ENCODE measurements around the gene ALOXE3.

The ALOXE3 gene

GRCh38 chr17:8153957-8154607, 35.8 kb upstream of the ALOXE3 start:
- DNase-seq (ENCODE audit: low read depth): peak; percentile 98

- DNase-seq (ENCODE audit: low read depth): peak; percentile 97
Observed at GRCh38 chr17:8153525-8153956, 35.2 kb upstream of the ALOXE3 start.

- no peak for DNase-seq (ENCODE audit: low read depth)
Observed at GRCh38 chr17:8153031-8153451, 34.7 kb upstream of the ALOXE3 start.

GRCh38 chr17:8152112-8152775, 33.9 kb upstream of the ALOXE3 start, which contains the start of gene PER1:
Gene PER1, minus strand, starts transcription at chr17:8152404. Its CDS starts 1,698 bp downstream, at chr17:8150706.
- DNase-seq (ENCODE audit: low read depth): peak; percentile 95

GRCh38 chr17:8151641-8152111, 33.4 kb upstream of the ALOXE3 start:
- DNase-seq (ENCODE audit: low read depth): peak; percentile 71

- DNase-seq (ENCODE audit: low read depth): peak; percentile 90
Observed at GRCh38 chr17:8151120-8151640, 32.9 kb upstream of the ALOXE3 start.

GRCh38 chr17:8150194-8151119, 32.1 kb upstream of the ALOXE3 start:
- DNase-seq (ENCODE audit: low read depth): no peak

GRCh38 chr17:8149419-8150193, 31.3 kb upstream of the ALOXE3 start:
- DNase-seq (ENCODE audit: low read depth): no peak

- DNase-seq (ENCODE audit: low read depth): no peak
Observed at GRCh38 chr17:8148560-8148959, 30.2 kb upstream of the ALOXE3 start.

- DNase-seq (ENCODE audit: low read depth): no peak
Observed at GRCh38 chr17:8147805-8148404, 29.6 kb upstream of the ALOXE3 start.

GRCh38 chr17:8147141-8147804, 29.0 kb upstream of the ALOXE3 start:
- DNase-seq (ENCODE audit: low read depth): no peak

- DNase-seq (ENCODE audit: low read depth): no peak
Observed at GRCh38 chr17:8146381-8147140, 28.2 kb upstream of the ALOXE3 start.

- DNase-seq (ENCODE audit: low read depth): no peak
Observed at GRCh38 chr17:8145811-8146210, 27.5 kb upstream of the ALOXE3 start.

- no peak for DNase-seq (ENCODE audit: low read depth)
Observed at GRCh38 chr17:8144401-8145231, 26.3 kb upstream of the ALOXE3 start.

GRCh38 chr17:8143581-8144400, 25.5 kb upstream of the ALOXE3 start:
- DNase-seq (ENCODE audit: low read depth): no peak

- no peak for DNase-seq (ENCODE audit: low read depth)
Observed at GRCh38 chr17:8142887-8143580, 24.7 kb upstream of the ALOXE3 start.
